NT2/D1 (cell line): ENCODE data around the gene PIEZO1.

ENCODE experiments used
- DNase-seq: peaks from one replicate; pipeline ENCODE4 v3.0.0-alpha.2; 2011; ENCODE audit warnings: low read depth, low spot score
- H3K27me3 ChIP-seq: 2 replicates; pipeline ENCODE4 v1.6.0; 2011; ENCODE audit warnings: mild to moderate bottlenecking; ENCODE audit not compliant: insufficient read length, insufficient read depth
- H3K36me3 ChIP-seq: 2 replicates; pipeline ENCODE4 v1.6.1; 2011; ENCODE audit warnings: mild to moderate bottlenecking, low read length, mixed read lengths; ENCODE audit not compliant: insufficient read depth, insufficient read length
- H3K4me1 ChIP-seq: 2 replicates; pipeline ENCODE4 v1.5.1; 2011; ENCODE audit not compliant: insufficient read depth, insufficient read length
- H3K4me3 ChIP-seq: 2 replicates; pipeline ENCODE4 v1.5.1; 2011; ENCODE audit warnings: low read depth; ENCODE audit not compliant: insufficient read length
- H3K9ac ChIP-seq: 2 replicates; pipeline ENCODE4 v1.6.0; 2011; ENCODE audit warnings: low read depth; ENCODE audit not compliant: insufficient read length
- H3K9me3 ChIP-seq: 2 replicates; pipeline ENCODE4 v1.5.1; 2011; ENCODE audit warnings: mild to moderate bottlenecking, low read length; ENCODE audit not compliant: insufficient read depth
- SUZ12 ChIP-seq: IDR thresholded peaks from 2 replicates; pipeline ENCODE4 v1.6.1; 2011; ENCODE audit not compliant: insufficient read length, insufficient read depth; ENCODE audit errors: extremely low read depth
- YY1 ChIP-seq: IDR thresholded peaks from 2 replicates; pipeline ENCODE4 v1.6.1; 2011; ENCODE audit not compliant: insufficient read length, insufficient read depth
- ZNF274 ChIP-seq: IDR thresholded peaks from 2 replicates; pipeline ENCODE4 v1.6.1; 2011; ENCODE audit warnings: mild to moderate bottlenecking, low read depth, low read length

PIEZO1 gene

DNA sequence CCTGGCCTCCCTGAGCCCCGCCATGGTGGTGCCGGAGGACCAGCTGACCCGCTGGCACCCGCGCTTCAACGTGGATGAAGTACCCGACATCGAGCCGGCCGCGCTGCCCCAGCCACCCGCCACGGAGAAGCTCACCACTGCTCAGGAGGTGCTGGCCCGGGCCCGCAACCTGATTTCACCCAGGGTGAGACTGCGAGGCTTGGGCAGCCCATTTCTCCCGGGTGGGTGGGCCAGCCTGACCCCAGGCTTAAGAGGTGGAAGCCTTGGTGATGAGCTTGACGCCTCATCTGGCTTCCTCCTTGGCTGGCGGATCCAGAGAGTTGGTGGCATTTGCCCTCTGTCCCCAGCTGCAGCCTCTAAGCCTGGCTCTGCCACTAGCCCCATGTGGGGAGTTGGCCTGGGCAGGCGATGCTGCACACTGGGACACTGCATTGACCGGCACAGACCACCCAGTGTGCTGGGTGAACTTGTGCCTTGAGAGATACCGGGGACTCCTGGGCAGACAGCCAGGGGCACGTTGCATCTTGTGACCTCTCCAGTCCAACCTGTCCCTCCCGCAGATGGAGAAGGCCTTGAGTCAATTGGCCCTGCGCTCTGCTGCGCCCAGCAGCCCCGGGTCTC, 21.6 kb upstream of the PIEZO1 start:
- Histone ChIP-seq H3K27me3 (no peaks in the 10 kb centered on the region), H3K9me3 (no peaks in the 10 kb centered on the region), H3K36me3 (peaks cover 71% of the 10 kb centered on the region), H3K4me3 (no peak overlapping the region), H3K4me1 (peaks cover 41% of the 10 kb centered on the region), H3K9ac (peak overlapping the region; percentile 57)
- TF ChIP-seq YY1 (no peak), ZNF274 (no peak)
- DNase-seq = no peak

GRCh38 chr16:88805887-88806393, 20.9 kb upstream of the PIEZO1 start:
- H3K4me3 ChIP-seq = no peak overlapping the region
- H3K36me3 ChIP-seq = peaks cover 68% of the 10 kb centered on the region
- no peaks in the 10 kb centered on the region for H3K27me3 ChIP-seq
- TF ChIP-seq SUZ12 (no peak), YY1 (no peak), ZNF274 (no peak)
- no peak for DNase-seq
- no peaks in the 10 kb centered on the region for H3K9me3 ChIP-seq
- peaks cover 40% of the 10 kb centered on the region for H3K4me1 ChIP-seq
- peak overlapping the region; percentile 57 for H3K9ac ChIP-seq

- no peaks in the 10 kb centered on the region for H3K27me3 ChIP-seq
- H3K36me3 ChIP-seq = peaks cover 62% of the 10 kb centered on the region
- H3K9ac ChIP-seq = peak overlapping the region; percentile 94
- H3K4me1 ChIP-seq = peaks cover 34% of the 10 kb centered on the region
- no peaks in the 10 kb centered on the region for H3K9me3 ChIP-seq
- TF ChIP-seq SUZ12 (no peak), YY1 (no peak), ZNF274 (no peak)
- no peak for DNase-seq
- peak overlapping the region; percentile 87 for H3K4me3 ChIP-seq
Measured at GRCh38 chr16:88805340-88805715, 20.3 kb upstream of the PIEZO1 start.

DNA sequence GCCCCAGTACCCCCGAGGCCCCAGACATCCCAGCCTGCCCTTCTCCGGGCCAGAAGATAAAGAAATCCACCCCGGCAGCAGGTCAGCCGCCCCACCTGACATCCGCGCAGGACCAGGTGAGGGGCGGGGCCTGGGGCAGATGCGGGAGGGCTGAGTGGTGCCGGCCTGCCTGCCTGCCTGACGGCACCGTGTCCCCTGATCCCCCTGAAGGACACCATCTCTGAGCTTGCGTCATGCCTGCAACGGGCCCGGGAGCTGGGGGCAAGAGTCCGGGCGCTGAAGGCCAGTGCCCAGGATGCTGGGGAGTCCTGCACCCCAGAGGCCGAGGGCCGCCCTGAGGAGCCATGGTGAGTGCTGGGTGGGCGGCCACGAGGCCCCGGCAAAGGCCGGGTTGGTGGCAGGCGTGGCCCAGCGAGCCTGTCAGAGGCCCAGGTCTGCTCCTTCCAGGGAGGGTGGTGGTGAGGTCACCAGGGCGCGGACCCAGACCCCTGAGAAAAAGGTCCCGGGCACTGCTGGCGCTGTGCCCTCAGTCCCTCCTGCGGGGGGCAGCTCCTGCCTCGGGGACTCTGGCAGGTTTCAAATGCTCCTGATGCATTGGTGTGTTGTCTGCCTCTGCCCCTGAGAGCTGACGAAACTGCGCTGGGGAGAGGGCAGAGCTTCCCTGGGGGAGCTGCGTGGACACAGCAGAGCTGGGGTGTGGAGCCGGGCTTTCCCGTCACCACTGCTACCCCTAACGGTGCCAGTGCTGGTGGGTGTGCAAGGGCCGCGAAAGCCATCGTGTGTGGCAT, 19.7 kb upstream of the PIEZO1 start:
- Histone ChIP-seq H3K4me3 (peak overlapping the region; percentile 87), H3K9me3 (no peaks in the 10 kb centered on the region), H3K27me3 (no peaks in the 10 kb centered on the region), H3K4me1 (peaks cover 28% of the 10 kb centered on the region), H3K36me3 (peaks cover 56% of the 10 kb centered on the region), H3K9ac (peak overlapping the region; percentile 94)
- TF ChIP-seq YY1 (no peak), SUZ12 (no peak), ZNF274 (no peak)
- DNase-seq = no peak

- peak overlapping the region; percentile 94 for H3K9ac ChIP-seq
- TF ChIP-seq ZNF274 (no peak), YY1 (no peak), SUZ12 (no peak)
- H3K36me3 ChIP-seq = peaks cover 50% of the 10 kb centered on the region
- no peaks in the 10 kb centered on the region for H3K9me3 ChIP-seq
- peaks cover 25% of the 10 kb centered on the region for H3K4me1 ChIP-seq
- H3K27me3 ChIP-seq = no peaks in the 10 kb centered on the region
- H3K4me3 ChIP-seq = peak overlapping the region; percentile 87
- no peak for DNase-seq
Measured at GRCh38 chr16:88804173-88804551, 19.1 kb upstream of the PIEZO1 start.

DNA sequence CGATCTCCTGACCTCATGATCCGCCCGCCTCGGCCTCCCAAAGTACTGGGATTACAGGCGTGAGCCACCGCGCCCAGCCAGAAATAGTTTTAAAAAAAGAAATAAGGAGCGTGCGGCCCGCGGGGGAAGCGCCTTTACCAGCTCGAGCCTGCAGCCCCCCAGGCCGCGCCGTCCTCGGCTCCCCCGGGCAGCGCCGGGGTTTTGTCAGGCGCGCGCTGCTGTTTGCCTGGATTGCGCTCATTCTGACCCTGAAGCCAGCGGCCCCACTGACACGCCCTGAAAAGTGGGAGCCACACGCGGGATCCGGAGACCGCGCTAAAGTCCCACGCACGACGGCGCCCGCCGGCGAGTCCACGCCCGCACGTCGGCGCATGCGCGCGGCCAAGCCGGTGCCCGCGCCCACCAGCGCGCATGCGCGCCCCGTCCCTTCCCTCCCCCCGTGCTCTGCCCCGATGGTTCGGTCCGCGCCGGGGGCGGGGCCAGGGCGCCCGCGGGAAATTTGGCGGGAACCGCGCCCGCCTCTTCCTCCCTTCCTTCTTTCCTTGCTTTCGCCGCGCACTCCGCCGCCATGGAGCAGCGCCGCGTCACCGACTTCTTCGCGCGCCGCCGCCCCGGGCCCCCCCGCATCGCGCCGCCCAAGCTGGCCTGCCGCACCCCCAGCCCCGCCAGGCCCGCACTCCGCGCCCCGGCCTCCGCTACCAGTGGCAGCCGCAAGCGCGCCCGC, 18.4 kb upstream of the PIEZO1 start, which contains the start of gene CDT1:
Gene CDT1, plus strand, starts transcription at position 526 of the 724 bp plus-strand sequence. Its CDS starts 43 bp downstream, at position 569.
- H3K9me3 ChIP-seq = no peaks in the 10 kb centered on the region
- peak within 1 kb of the TSS; percentile 98 for H3K9ac ChIP-seq
- H3K4me1 ChIP-seq = peaks cover 25% of the 10 kb centered on the region
- peak within 1 kb of the TSS; percentile 87 for H3K4me3 ChIP-seq
- no peaks in the 10 kb centered on the region for H3K27me3 ChIP-seq
- TF ChIP-seq ZNF274 = no peak
- no peak for TF ChIP-seq YY1
- peak; percentile 63 for DNase-seq
- H3K36me3 ChIP-seq = peaks cover 42% of the 10 kb centered on the region

DNA sequence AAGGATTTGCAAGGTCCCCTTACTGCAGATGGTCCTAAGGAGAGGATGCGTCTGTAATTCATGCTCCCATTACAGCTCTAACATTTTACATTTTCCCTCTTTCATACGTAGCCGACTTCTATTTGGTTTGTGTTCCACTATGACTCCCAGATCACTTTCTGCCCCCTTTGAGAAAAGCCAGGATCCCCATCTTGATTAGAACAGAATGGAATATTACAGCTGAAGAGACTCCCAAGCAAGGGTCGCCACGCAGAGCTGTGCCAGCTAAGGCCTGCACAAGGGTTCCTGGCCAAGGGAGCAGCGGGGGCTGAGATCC, 15.2 kb upstream of the PIEZO1 start:
- no peaks in the 10 kb centered on the region for H3K9me3 ChIP-seq
- H3K36me3 ChIP-seq = peaks cover 11% of the 10 kb centered on the region
- H3K4me3 ChIP-seq = no peak overlapping the region
- no peak for TF ChIP-seq ZNF274
- no peak for TF ChIP-seq YY1
- no peak for TF ChIP-seq SUZ12
- no peak overlapping the region for H3K9ac ChIP-seq
- H3K27me3 ChIP-seq = no peaks in the 10 kb centered on the region
- peaks cover 7% of the 10 kb centered on the region for H3K4me1 ChIP-seq
- no peak for DNase-seq
